ENCODE results near the gene NREP. TPM values are rescaled to one million over a fixed set of nuclear protein-coding genes. Genes with fewer than 3 reads are reported as not detected.

The NREP gene
- total RNA-seq, 1 experiment from 2014 or later, result 163 TPM

DNA sequence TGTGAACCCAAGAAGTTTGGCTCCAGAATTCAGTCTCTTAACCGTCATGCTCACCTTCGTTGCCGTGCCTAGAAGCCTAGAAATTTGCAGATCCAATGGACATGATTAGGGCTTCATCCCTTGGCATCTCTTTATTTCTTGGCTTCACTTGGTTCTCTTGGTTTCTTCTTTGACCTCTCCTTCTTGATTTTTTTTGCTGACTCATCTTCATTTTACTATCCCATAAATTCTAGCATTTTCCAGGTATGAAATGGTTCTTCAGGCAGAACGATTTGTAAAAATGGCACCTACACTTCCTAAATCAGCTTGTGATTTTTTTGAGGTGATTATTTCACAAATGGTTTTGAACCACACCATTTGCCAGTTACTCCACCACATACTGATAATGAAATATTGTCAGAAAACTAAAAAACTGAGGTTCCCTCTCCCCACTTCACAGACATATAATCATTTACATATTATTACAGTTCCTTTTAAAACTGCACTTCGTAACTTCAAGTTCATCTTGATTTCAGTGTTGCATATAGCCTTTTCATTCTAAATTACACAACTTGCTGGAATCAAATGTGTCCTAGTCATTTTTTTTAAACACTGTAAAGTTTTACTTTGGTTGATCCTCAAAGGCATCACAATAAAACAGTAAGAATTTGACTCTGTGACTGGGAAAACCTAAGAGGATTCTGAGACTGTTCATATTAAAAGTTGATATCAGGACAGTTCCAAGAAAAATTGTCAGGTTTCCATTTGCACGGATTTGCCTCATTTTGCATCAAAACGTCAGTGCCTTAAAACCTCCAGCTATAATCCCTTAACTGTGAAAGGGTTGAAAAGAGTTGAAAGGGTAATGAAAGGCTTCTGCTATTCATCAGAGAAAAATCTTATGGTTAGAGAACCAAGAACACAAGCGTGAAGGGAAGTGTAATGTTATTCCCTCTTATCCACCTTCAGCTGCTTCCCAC is 8.9 kb upstream of the NREP start:
- H2BK15ac ChIP-seq (ENCODE audit: low read depth, low read length), result no peak overlapping the region
- no peaks in the 10 kb centered on the region; a peak in 1 of 5 replicates for H3K9me3 Mint-ChIP-seq
- no peak overlapping the region for H2BK20ac ChIP-seq (ENCODE audit: low read depth, low read length, poor library complexity, severe bottlenecking)
- H2AFZ ChIP-seq (ENCODE audit: low read length), result no peak overlapping the region
- H3K27ac ChIP-seq (ENCODE audit: insufficient read length, low read depth, low read length), result no peak overlapping the region
- no peaks in the 10 kb centered on the region for H3K36me3 Mint-ChIP-seq (ENCODE audit: insufficient read depth in 1 of 3, low read depth in 3 of 3)
- no peak overlapping the region for H4K91ac ChIP-seq (ENCODE audit: insufficient read length, low read depth, low read length)
- TF ChIP-seq, protein P1, sequence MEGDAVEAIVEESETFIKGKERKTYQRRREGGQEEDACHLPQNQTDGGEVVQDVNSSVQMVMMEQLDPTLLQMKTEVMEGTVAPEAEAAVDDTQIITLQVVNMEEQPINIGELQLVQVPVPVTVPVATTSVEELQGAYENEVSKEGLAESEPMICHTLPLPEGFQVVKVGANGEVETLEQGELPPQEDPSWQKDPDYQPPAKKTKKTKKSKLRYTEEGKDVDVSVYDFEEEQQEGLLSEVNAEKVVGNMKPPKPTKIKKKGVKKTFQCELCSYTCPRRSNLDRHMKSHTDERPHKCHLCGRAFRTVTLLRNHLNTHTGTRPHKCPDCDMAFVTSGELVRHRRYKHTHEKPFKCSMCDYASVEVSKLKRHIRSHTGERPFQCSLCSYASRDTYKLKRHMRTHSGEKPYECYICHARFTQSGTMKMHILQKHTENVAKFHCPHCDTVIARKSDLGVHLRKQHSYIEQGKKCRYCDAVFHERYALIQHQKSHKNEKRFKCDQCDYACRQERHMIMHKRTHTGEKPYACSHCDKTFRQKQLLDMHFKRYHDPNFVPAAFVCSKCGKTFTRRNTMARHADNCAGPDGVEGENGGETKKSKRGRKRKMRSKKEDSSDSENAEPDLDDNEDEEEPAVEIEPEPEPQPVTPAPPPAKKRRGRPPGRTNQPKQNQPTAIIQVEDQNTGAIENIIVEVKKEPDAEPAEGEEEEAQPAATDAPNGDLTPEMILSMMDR (conservative IDR thresholded peaks at IDR 0.05), result no peak
- H3K4me1 Mint-ChIP-seq, result peaks cover 13 to 17% of the 10 kb centered on the region in 2 experiments
- no peak overlapping the region for H3K9ac ChIP-seq (ENCODE audit: extremely low read depth, insufficient read length, low read length)
- no peak overlapping the region for H3K56ac ChIP-seq (ENCODE audit: insufficient read length, low read depth, low read length)
- no peak overlapping the region for H3K4me2 ChIP-seq (ENCODE audit: insufficient read depth, insufficient read length, low read length)
- H3K23me2 ChIP-seq (ENCODE audit: insufficient read length, low read depth, low read length, poor library complexity, severe bottlenecking), result no peaks in the 10 kb centered on the region
- no peak overlapping the region for H3K18ac ChIP-seq (ENCODE audit: insufficient read length, low read depth, low read length)
- no peaks in the 10 kb centered on the region for H3K27me3 ChIP-seq (ENCODE audit: insufficient read depth, low read length)
- no peak overlapping the region for H3K14ac ChIP-seq (ENCODE audit: insufficient read depth, low read length)
- H4K20me1 ChIP-seq (ENCODE audit: control insufficient read depth, insufficient read depth, insufficient read length), result no peaks in the 10 kb centered on the region
- no peak for DNase-seq
- no peak overlapping the region for H2BK5ac ChIP-seq (ENCODE audit: insufficient read length, low read length)
- no CpG with 5 or more reads among the region's 8 CpGs for WGBS (ENCODE audit: extremely low coverage, insufficient read length, low lambda C conversion rate)
- H3K79me1 ChIP-seq (ENCODE audit: insufficient read depth, low read depth, low read length, poor library complexity, severe bottlenecking), result no peaks in the 10 kb centered on the region
- no peak overlapping the region for H2BK12ac ChIP-seq (ENCODE audit: insufficient read length, low read depth, low read length)
- H3K4me3 Mint-ChIP-seq, result no peak overlapping the region
- no peak overlapping the region for H3K27ac Mint-ChIP-seq
- no peaks in the 10 kb centered on the region for H3K4me1 ChIP-seq (ENCODE audit: insufficient read depth, low read length)
- no peaks in the 10 kb centered on the region for H3K9me3 ChIP-seq (ENCODE audit: control insufficient read depth, low read depth, low read length)
- H3K79me2 ChIP-seq (ENCODE audit: insufficient read depth, low read length), result no peaks in the 10 kb centered on the region
- no peak overlapping the region for H2AK5ac ChIP-seq (ENCODE audit: insufficient read length, low read length)
- H3K23ac ChIP-seq (ENCODE audit: insufficient read length, low read depth, low read length), result no peak overlapping the region
- H3T11ph ChIP-seq (ENCODE audit: low read length), result no peak overlapping the region
- no peak overlapping the region for H2BK120ac ChIP-seq (ENCODE audit: low read depth, low read length, poor library complexity, severe bottlenecking)
- H3K27me3 Mint-ChIP-seq (ENCODE audit: low read depth), result no peaks in the 10 kb centered on the region; the same call in 1 of the 2 replicates
- H3K4ac ChIP-seq (ENCODE audit: low read depth, low read length), result no peak overlapping the region
- H4K5ac ChIP-seq (ENCODE audit: insufficient read length, low read depth, low read length), result no peak overlapping the region
- no peak overlapping the region for H4K8ac ChIP-seq (replicated peaks; ENCODE audit: insufficient read length, low read depth, low read length)
